GM19468 (cell line): ENCODE data around the gene KRT4.

Experiments used
- ATAC-seq: cut with Tn5 transposase; IDR thresholded peaks from one replicate; pipeline ENCODE4 v1.9.1; 2021; ENCODE audit warnings: mild to moderate bottlenecking, moderate library complexity, moderate number of reproducible peaks; ENCODE audit not compliant: unreplicated experiment; ENCODE audit errors: extremely low read depth

Gene KRT4

GRCh38 chr12:52837413-52837741, 23.5 kb upstream of the KRT4 start:
- no peak for ATAC-seq

- no peak for ATAC-seq
Observed at GRCh38 chr12:52836491-52837412, 22.8 kb upstream of the KRT4 start.

GRCh38 chr12:52836042-52836466, 22.1 kb upstream of the KRT4 start:
- no peak for ATAC-seq

- no peak for ATAC-seq
Observed at GRCh38 chr12:52835271-52836041, 21.5 kb upstream of the KRT4 start.

- ATAC-seq, result no peak
Observed at GRCh38 chr12:52834727-52835001, 20.7 kb upstream of the KRT4 start.

- no peak for ATAC-seq
Observed at GRCh38 chr12:52833922-52834726, 20.2 kb upstream of the KRT4 start, which contains the start of gene KRT79. Gene KRT79 (minus strand): TSS chr12:52834311. CDS start chr12:52834260, 51 bp downstream.

- ATAC-seq, result no peak
Observed at GRCh38 chr12:52832985-52833905, 19.3 kb upstream of the KRT4 start.

GRCh38 chr12:52832451-52832850, 18.5 kb upstream of the KRT4 start:
- ATAC-seq, result no peak

- ATAC-seq, result no peak
Observed at GRCh38 chr12:52831251-52831650, 17.3 kb upstream of the KRT4 start.

GRCh38 chr12:52829986-52830770, 16.3 kb upstream of the KRT4 start:
- no peak for ATAC-seq

GRCh38 chr12:52828591-52829021, 14.7 kb upstream of the KRT4 start:
- ATAC-seq, result no peak

GRCh38 chr12:52828156-52828555, 14.2 kb upstream of the KRT4 start:
- no peak for ATAC-seq

GRCh38 chr12:52827499-52828090, 13.7 kb upstream of the KRT4 start:
- ATAC-seq, result no peak

GRCh38 chr12:52826611-52827498, 12.9 kb upstream of the KRT4 start:
- ATAC-seq, result no peak

- ATAC-seq, result no peak
Observed at GRCh38 chr12:52825961-52826360, 12.0 kb upstream of the KRT4 start.

- ATAC-seq, result no peak
Observed at GRCh38 chr12:52824741-52825410, 11.0 kb upstream of the KRT4 start.
